ENCODE measurements around the gene ARHGEF17.

GRCh38 chr11:73270855-73271477, 37.1 kb upstream of the ARHGEF17 start:
- no peak for TF ChIP-seq CTCF (IDR thresholded peaks at IDR 0.05)
- no peak for TF ChIP-seq POLR2AphosphoS5 (IDR thresholded peaks at IDR 0.05)
- TF ChIP-seq EP300 (IDR thresholded peaks at IDR 0.05): no peak
- no peak for TF ChIP-seq POLR2A (IDR thresholded peaks at IDR 0.05)

All from stomach (tissue), 4 donors.